GM23338 (cell line): ENCODE measurements around the gene CTNNA3. TPM values are rescaled to one million over a fixed set of nuclear protein-coding genes. Genes with fewer than 3 reads are reported as not detected.
A peak's percentile ranks its signal among the peaks of the same experiment; 100 is the strongest.

Source experiments
- ATAC-seq: fragments of 200-7000 bp; cut with Tn5 transposase; 3 replicates; pipeline ENCODE4 v1.9.1; 2020
- DNase-seq: peaks from one replicate; pipeline ENCODE4 v3.0.0-alpha.2; 2015; ENCODE audit warnings: low spot score
- H2AFZ ChIP-seq: fragments of 200-600 bp; sonication (generic); 2 replicates; pipeline ENCODE4 v1.8.0; 2016; ENCODE audit warnings: antibody characterized with exemption, mild to moderate bottlenecking, moderate library complexity
- H3F3A ChIP-seq: fragments of 200-600 bp; sonication (generic); replicated peaks from 2 replicates; pipeline ENCODE4 v1.8.0; 2017; ENCODE audit warnings: antibody characterized with exemption, mixed run types, low read depth
- H3K27ac ChIP-seq: fragments of 200-600 bp; sonication (generic); 2 replicates; pipeline ENCODE4 v1.6.1; 2016; ENCODE audit warnings: low read depth
- H3K27me3 ChIP-seq: fragments of 200-600 bp; sonication (generic); 2 replicates; pipeline ENCODE4 v1.8.0; 2016; ENCODE audit warnings: mild to moderate bottlenecking, mixed run types, moderate library complexity; ENCODE audit not compliant: insufficient read depth
- H3K36me3 ChIP-seq: fragments of 200-600 bp; sonication (generic); 2 replicates; pipeline ENCODE4 v1.8.0; 2016; ENCODE audit warnings: mild to moderate bottlenecking; ENCODE audit not compliant: insufficient read depth
- H3K4me1 ChIP-seq: fragments of 200-600 bp; sonication (generic); 2 replicates; pipeline ENCODE4 v1.8.0; 2016; ENCODE audit warnings: mild to moderate bottlenecking, moderate library complexity; ENCODE audit not compliant: insufficient read depth
- H3K4me2 ChIP-seq: fragments of 200-600 bp; sonication (generic); 2 replicates; pipeline ENCODE4 v1.7.1; 2017; ENCODE audit warnings: mixed run types
- H3K4me3 ChIP-seq: fragments of 200-600 bp; sonication (generic); 2 replicates; pipeline ENCODE4 v1.6.1; 2016; ENCODE audit warnings: mixed run types
- H3K79me2 ChIP-seq: fragments of 200-600 bp; sonication (generic); replicated peaks from 2 replicates; pipeline ENCODE4 v1.8.0; 2017; ENCODE audit warnings: mild to moderate bottlenecking; ENCODE audit not compliant: insufficient read depth
- H3K9me2 ChIP-seq: fragments of 200-600 bp; sonication (generic); 2 replicates; pipeline ENCODE4 v1.8.0; 2017; ENCODE audit not compliant: insufficient read depth
- H4K20me1 ChIP-seq: fragments of 200-600 bp; sonication (generic); replicated peaks from 2 replicates; pipeline ENCODE4 v1.8.0; 2017; ENCODE audit warnings: mild to moderate bottlenecking; ENCODE audit not compliant: insufficient read depth
- H3K27ac Mint-ChIP-seq: 2 replicates; pipeline ENCODE4 v1.8.0; 2020; ENCODE audit warnings: inconsistent platforms, mild to moderate bottlenecking, moderate library complexity, mixed read lengths
- H3K27me3 Mint-ChIP-seq: 3 replicates; pipeline ENCODE4 v1.8.0; 2022; ENCODE audit warnings: low read depth, mild to moderate bottlenecking, moderate library complexity, mixed read lengths, inconsistent platforms; ENCODE audit not compliant: insufficient read depth, poor library complexity
- H3K36me3 Mint-ChIP-seq: 3 replicates; pipeline ENCODE4 v1.8.0; 2021; ENCODE audit warnings: low read depth, mild to moderate bottlenecking, inconsistent platforms, moderate library complexity, mixed read lengths
- H3K4me1 Mint-ChIP-seq: 3 replicates; pipeline ENCODE4 v1.8.0; 2020; ENCODE audit warnings: mild to moderate bottlenecking, inconsistent platforms, mixed read lengths
- H3K4me3 Mint-ChIP-seq: 3 replicates; pipeline ENCODE4 v1.8.0; 2021; ENCODE audit warnings: moderate library complexity, mild to moderate bottlenecking, inconsistent platforms, mixed read lengths
- H3K9me3 Mint-ChIP-seq: 3 replicates; pipeline ENCODE4 v1.8.0; 2020; ENCODE audit warnings: moderate library complexity, mild to moderate bottlenecking, inconsistent platforms, mixed read lengths
- CREB1 ChIP-seq: fragments of 250-450 bp; sonication (Bioruptor Pico); IDR thresholded peaks from 2 replicates; pipeline ENCODE4 v1.5.0; 2020; ENCODE audit warnings: low read depth, mild to moderate bottlenecking, moderate library complexity
- JUNB ChIP-seq: IDR thresholded peaks from one replicate; pipeline ENCODE4 v1.6.1; 2016; ENCODE audit warnings: antibody characterized with exemption; ENCODE audit not compliant: unreplicated experiment
- NANOG ChIP-seq: IDR thresholded peaks from 2 replicates; pipeline ENCODE4 v1.6.1; 2016; ENCODE audit warnings: antibody characterized with exemption, borderline replicate concordance
- ZNF114 ChIP-seq: fragments of 250-450 bp; sonication (Bioruptor Pico); IDR thresholded peaks from 2 replicates; pipeline ENCODE4 v1.5.0; 2020; ENCODE audit warnings: mild to moderate bottlenecking, moderate library complexity
- ZNF331 ChIP-seq: fragments of 250-450 bp; sonication (Bioruptor Pico); IDR thresholded peaks from 2 replicates; pipeline ENCODE4 v1.5.0; 2020; ENCODE audit warnings: low read depth, mild to moderate bottlenecking, moderate library complexity
- ZNF462 ChIP-seq: fragments of 250-450 bp; sonication (Bioruptor Pico); IDR thresholded peaks from 2 replicates; pipeline ENCODE4 v1.5.0; 2020; ENCODE audit warnings: mild to moderate bottlenecking, moderate library complexity
- polyA plus RNA-seq: library from polyadenylated mRNA; unstranded; fragments of >200 nt; fragmentation: Nextera tagmentation; extraction: Ambion mirVana; gene quantifications from 2 replicates; pipeline ENCODE4 v1.2.1, GENCODE V29; 2016
- total RNA-seq: library from RNA; depleted of rRNA; stranded (reverse); fragments of >200 nt; shearing (Covaris generic); gene quantifications from 2 replicates; pipeline ENCODE4 v1.2.3, GENCODE V29; 2014
- TF ChIP-seq, protein P1 (sequence below), 2 experiments: fragments of 200-600 bp in 1 of 2; sonication (generic) in 1 of 2; conservative IDR thresholded peaks; 2 replicates each; pipeline versions ENCODE4 v1.5.1 to v1.6.1; 2016 to 2017; ENCODE audit warnings: antibody characterized with exemption in 2 of 2, low read depth in 2 of 2, mild to moderate bottlenecking in 2 of 2, moderate library complexity in 1 of 2

CTNNA3 gene
- total and polyA plus RNA-seq, 2 experiments from 2014 or later: 0.71 to 3.3 TPM

- H3K27ac ChIP-seq: peak within 1 kb of the TSS; percentile 45; the same call in 1 of the 2 replicates
- H3K4me1 ChIP-seq: peaks cover 40% of the 10 kb centered on the region
- no peak for TF ChIP-seq ZNF114 (CRISPR knock-in tag)
- peak; percentile 93 for TF ChIP-seq NANOG
- peak; percentile 64; the same call in 1 of the 2 replicates for TF ChIP-seq ZNF462
- TF ChIP-seq, protein P1, sequence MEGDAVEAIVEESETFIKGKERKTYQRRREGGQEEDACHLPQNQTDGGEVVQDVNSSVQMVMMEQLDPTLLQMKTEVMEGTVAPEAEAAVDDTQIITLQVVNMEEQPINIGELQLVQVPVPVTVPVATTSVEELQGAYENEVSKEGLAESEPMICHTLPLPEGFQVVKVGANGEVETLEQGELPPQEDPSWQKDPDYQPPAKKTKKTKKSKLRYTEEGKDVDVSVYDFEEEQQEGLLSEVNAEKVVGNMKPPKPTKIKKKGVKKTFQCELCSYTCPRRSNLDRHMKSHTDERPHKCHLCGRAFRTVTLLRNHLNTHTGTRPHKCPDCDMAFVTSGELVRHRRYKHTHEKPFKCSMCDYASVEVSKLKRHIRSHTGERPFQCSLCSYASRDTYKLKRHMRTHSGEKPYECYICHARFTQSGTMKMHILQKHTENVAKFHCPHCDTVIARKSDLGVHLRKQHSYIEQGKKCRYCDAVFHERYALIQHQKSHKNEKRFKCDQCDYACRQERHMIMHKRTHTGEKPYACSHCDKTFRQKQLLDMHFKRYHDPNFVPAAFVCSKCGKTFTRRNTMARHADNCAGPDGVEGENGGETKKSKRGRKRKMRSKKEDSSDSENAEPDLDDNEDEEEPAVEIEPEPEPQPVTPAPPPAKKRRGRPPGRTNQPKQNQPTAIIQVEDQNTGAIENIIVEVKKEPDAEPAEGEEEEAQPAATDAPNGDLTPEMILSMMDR (conservative IDR thresholded peaks at IDR 0.05; ENCODE audit: low read depth in 2 of 2): peak; percentile 36 to 42
- no peak for TF ChIP-seq JUNB
- no peak for TF ChIP-seq CREB1 (CRISPR knock-in tag)
- no peak for TF ChIP-seq ZNF331 (CRISPR knock-in tag)
- Mint-ChIP-seq H3K36me3 (peaks cover 3% of the 10 kb centered on the region; the same call in 1 of the 3 replicates), H3K27me3 (peaks cover 21% of the 10 kb centered on the region), H3K4me1 (peaks cover 47% of the 10 kb centered on the region), H3K4me3 (peak within 1 kb of the TSS; percentile 75), H3K9me3 (no peaks in the 10 kb centered on the region; the same call in 2 of the 3 replicates), H3K27ac (peak within 1 kb of the TSS; percentile 46; the same call in 1 of the 2 replicates)
- DNase-seq (peak; percentile 95), ATAC-seq (peak; percentile 97)
- no peaks in the 10 kb centered on the region for H3K79me2 ChIP-seq
- H3K9me2 ChIP-seq: no peaks in the 10 kb centered on the region
- no peaks in the 10 kb centered on the region for H3F3A ChIP-seq
- peaks cover 36% of the 10 kb centered on the region for H3K27me3 ChIP-seq
- no peaks in the 10 kb centered on the region for H4K20me1 ChIP-seq
- H2AFZ ChIP-seq: no peak within 1 kb of the TSS
- no peaks in the 10 kb centered on the region for H3K36me3 ChIP-seq
- H3K4me3 ChIP-seq: peak within 1 kb of the TSS; percentile 35
- H3K4me2 ChIP-seq: peak within 1 kb of the TSS; percentile 73
Measured at GRCh38 chr10:66925896-66926715, 769.9 kb downstream of the CTNNA3 start, which contains the start of gene LRRTM3. Gene LRRTM3 (plus strand): TSS chr10:66926036.
